GM21786 (cell line): ENCODE results near the gene MIA2.
A peak's percentile ranks its signal among the peaks of the same experiment; 100 is the strongest.
"Not testable (repeated sequence)": the region's sequence is repeated elsewhere in the genome, so short reads cannot be mapped to it uniquely, and the experiment has no call there.

Experiments
- ATAC-seq: cut with Tn5 transposase; IDR thresholded peaks from one replicate; pipeline ENCODE4 v1.9.1; 2021; ENCODE audit not compliant: unreplicated experiment

Gene MIA2

GRCh38 chr14:39231751-39232553 is 1.8 kb upstream of the MIA2 start:
- ATAC-seq, result peak; percentile 70

GRCh38 chr14:39232554-39233415 is 930 bp upstream of the MIA2 start:
- peak; percentile 46 for ATAC-seq

- not testable (repeated sequence) for ATAC-seq
Observed at GRCh38 chr14:39234986-39235385, 1.3 kb downstream of the MIA2 start.

- not testable (repeated sequence) for ATAC-seq
Observed at GRCh38 chr14:39235466-39235865, 1.8 kb downstream of the MIA2 start.

- ATAC-seq, result no peak
Observed at GRCh38 chr14:39240769-39241168, 7.1 kb downstream of the MIA2 start.

GRCh38 chr14:39241637-39242036 is 7.9 kb downstream of the MIA2 start:
- no peak for ATAC-seq

GRCh38 chr14:39243831-39244230 is 10.1 kb downstream of the MIA2 start:
- ATAC-seq, result no peak

- ATAC-seq, result no peak
Observed at GRCh38 chr14:39246618-39247017, 12.9 kb downstream of the MIA2 start.

- ATAC-seq, result no peak
Observed at GRCh38 chr14:39247256-39247655, 13.5 kb downstream of the MIA2 start.

GRCh38 chr14:39251547-39251946 is 17.8 kb downstream of the MIA2 start:
- ATAC-seq, result no peak

- not testable (repeated sequence) for ATAC-seq
Observed at GRCh38 chr14:39257388-39257787, 23.7 kb downstream of the MIA2 start.

GRCh38 chr14:39258782-39259545 is 25.2 kb downstream of the MIA2 start:
- ATAC-seq, result no peak

GRCh38 chr14:39260161-39260560 is 26.4 kb downstream of the MIA2 start:
- not testable (repeated sequence) for ATAC-seq

GRCh38 chr14:39262214-39262613 is 28.5 kb downstream of the MIA2 start:
- not testable (repeated sequence) for ATAC-seq

- ATAC-seq, result no peak
Observed at GRCh38 chr14:39264057-39264456, 30.3 kb downstream of the MIA2 start.

- ATAC-seq, result no peak
Observed at GRCh38 chr14:39264558-39264957, 30.8 kb downstream of the MIA2 start.

GRCh38 chr14:39265033-39265432 is 31.3 kb downstream of the MIA2 start:
- no peak for ATAC-seq

- ATAC-seq, result peak; percentile 0
Observed at GRCh38 chr14:39265806-39266524, 32.2 kb downstream of the MIA2 start.

GRCh38 chr14:39266525-39266870 is 32.8 kb downstream of the MIA2 start:
- ATAC-seq, result peak; percentile 43

GRCh38 chr14:39266871-39267607 is 33.3 kb downstream of the MIA2 start:
- ATAC-seq, result peak; percentile 73
